Fibroblast of lung (primary cell): ENCODE data around the gene ZNF580.

Experiments
- EZH2 ChIP-seq: IDR thresholded peaks from 2 replicates; pipeline ENCODE4 v1.5.1; 2012; ENCODE audit warnings: low read length, control low read depth, mild to moderate bottlenecking; ENCODE audit errors: missing control alignments
- TF ChIP-seq, protein P1 (sequence below), 2 donors: IDR thresholded peaks in 1 of 2; conservative IDR thresholded peaks in 1 of 2; 1 replicate in 1 of 2; 2 replicates in 1 of 2; pipeline ENCODE4 v1.5.1; 2011 to 2012; ENCODE audit warnings: low read length in 2 of 2, control low read depth in 1 of 2, inconsistent platforms in 1 of 2, low read depth in 1 of 2, mild to moderate bottlenecking in 1 of 2

- TF ChIP-seq, protein P1, sequence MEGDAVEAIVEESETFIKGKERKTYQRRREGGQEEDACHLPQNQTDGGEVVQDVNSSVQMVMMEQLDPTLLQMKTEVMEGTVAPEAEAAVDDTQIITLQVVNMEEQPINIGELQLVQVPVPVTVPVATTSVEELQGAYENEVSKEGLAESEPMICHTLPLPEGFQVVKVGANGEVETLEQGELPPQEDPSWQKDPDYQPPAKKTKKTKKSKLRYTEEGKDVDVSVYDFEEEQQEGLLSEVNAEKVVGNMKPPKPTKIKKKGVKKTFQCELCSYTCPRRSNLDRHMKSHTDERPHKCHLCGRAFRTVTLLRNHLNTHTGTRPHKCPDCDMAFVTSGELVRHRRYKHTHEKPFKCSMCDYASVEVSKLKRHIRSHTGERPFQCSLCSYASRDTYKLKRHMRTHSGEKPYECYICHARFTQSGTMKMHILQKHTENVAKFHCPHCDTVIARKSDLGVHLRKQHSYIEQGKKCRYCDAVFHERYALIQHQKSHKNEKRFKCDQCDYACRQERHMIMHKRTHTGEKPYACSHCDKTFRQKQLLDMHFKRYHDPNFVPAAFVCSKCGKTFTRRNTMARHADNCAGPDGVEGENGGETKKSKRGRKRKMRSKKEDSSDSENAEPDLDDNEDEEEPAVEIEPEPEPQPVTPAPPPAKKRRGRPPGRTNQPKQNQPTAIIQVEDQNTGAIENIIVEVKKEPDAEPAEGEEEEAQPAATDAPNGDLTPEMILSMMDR (conservative IDR thresholded peaks at IDR 0.05 in 1 of 2, IDR thresholded peaks at IDR 0.05 in 1 of 2; ENCODE audit: low read depth in 1 of 2, low read length in 2 of 2) = no peak
- TF ChIP-seq EZH2 = no peak
These were observed 23.2 kb downstream of the ZNF580 start for GRCh38 chr19:55663846-55664536.
